ENCODE data around the gene TRMT6.

DNA sequence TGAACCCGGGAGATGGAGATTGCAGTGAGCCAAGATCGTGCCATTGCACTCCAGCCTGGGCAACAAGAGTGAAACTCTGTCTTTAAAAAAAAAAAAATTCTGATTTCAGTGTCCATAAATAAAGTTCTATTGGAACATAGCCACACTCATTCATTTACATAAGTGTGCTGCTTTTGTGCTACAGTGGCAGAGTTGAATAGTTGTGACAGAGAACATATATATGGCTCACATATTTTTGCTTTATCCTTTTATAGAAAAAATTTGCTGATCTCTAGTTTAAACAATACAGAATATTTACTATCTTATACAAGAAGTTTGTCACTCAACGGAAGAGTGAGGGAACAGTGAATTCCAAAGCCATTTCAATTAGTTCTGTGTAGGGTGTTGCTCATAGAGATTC, 18.1 kb upstream of the TRMT6 start:
- no peak for TF ChIP-seq EZH2phosphoT487 (IDR thresholded peaks at IDR 0.05; ENCODE audit: borderline replicate concordance)
- TF ChIP-seq, protein P1, sequence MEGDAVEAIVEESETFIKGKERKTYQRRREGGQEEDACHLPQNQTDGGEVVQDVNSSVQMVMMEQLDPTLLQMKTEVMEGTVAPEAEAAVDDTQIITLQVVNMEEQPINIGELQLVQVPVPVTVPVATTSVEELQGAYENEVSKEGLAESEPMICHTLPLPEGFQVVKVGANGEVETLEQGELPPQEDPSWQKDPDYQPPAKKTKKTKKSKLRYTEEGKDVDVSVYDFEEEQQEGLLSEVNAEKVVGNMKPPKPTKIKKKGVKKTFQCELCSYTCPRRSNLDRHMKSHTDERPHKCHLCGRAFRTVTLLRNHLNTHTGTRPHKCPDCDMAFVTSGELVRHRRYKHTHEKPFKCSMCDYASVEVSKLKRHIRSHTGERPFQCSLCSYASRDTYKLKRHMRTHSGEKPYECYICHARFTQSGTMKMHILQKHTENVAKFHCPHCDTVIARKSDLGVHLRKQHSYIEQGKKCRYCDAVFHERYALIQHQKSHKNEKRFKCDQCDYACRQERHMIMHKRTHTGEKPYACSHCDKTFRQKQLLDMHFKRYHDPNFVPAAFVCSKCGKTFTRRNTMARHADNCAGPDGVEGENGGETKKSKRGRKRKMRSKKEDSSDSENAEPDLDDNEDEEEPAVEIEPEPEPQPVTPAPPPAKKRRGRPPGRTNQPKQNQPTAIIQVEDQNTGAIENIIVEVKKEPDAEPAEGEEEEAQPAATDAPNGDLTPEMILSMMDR (conservative IDR thresholded peaks at IDR 0.05; ENCODE audit: low read length) = no peak
